Caco-2 (cell line): Measurements from ENCODE around the gene F2. TPM values are rescaled to one million over a fixed set of nuclear protein-coding genes. Genes with fewer than 3 reads are reported as not detected.
A peak's percentile ranks its signal among the peaks of the same experiment; 100 is the strongest.

ENCODE experiments used
- BruUV-seq: library from RNA; stranded (reverse); fragments of 400-500 nt; replicated peaks from 2 replicates; lab custom pipeline; 2021; lab: Mats Ljungman, UMichigan
- CTCF ChIA-PET: fragments of 300-600 bp; sonication (Branson Sonifier 250); formaldehyde crosslinking; loops from one replicate; lab custom pipeline; 2022; ENCODE audit warnings: antibody characterized with exemption; lab: Charles Lee
- POLR2A ChIA-PET: fragments of 300-600 bp; sonication (Branson Sonifier 250); formaldehyde crosslinking; loops from one replicate; lab custom pipeline; 2022; ENCODE audit warnings: antibody characterized with exemption; lab: Charles Lee
- DNase-seq, 2 experiments: peaks; one replicate each; pipeline versions ENCODE4 v3.0.0 to v3.0.0-alpha.2; 2020 to 2022
- H3K27me3 ChIP-seq: replicated peaks from 2 replicates; pipeline ENCODE4 v1.6.0; 2011; ENCODE audit warnings: low read length; ENCODE audit not compliant: control insufficient read depth, insufficient read depth
- H3K36me3 ChIP-seq: 2 replicates; pipeline ENCODE4 v1.5.1; 2011; ENCODE audit warnings: low read length; ENCODE audit not compliant: control insufficient read depth, insufficient read depth
- H3K4me1 ChIP-seq: fragments of 250-450 bp; sonication (Bioruptor Pico); 2 replicates; pipeline ENCODE4 v1.5.1; 2020; ENCODE audit warnings: mild to moderate bottlenecking
- H3K4me3 ChIP-seq: 2 replicates; pipeline ENCODE4 v1.5.1; 2011; ENCODE audit warnings: low read depth, mild to moderate bottlenecking, control low read depth, low read length
- H3K9me3 ChIP-seq: fragments of 250-450 bp; sonication (Bioruptor Pico); 2 replicates; pipeline ENCODE4 v1.5.1; 2020; ENCODE audit warnings: mild to moderate bottlenecking, moderate library complexity
- H3K27ac Mint-ChIP-seq: one replicate; pipeline ENCODE4 v1.8.0; 2022; ENCODE audit warnings: mixed read lengths; ENCODE audit not compliant: unreplicated experiment
- H3K27me3 Mint-ChIP-seq: one replicate; pipeline ENCODE4 v1.8.0; 2022; ENCODE audit warnings: mixed read lengths; ENCODE audit not compliant: insufficient read depth, unreplicated experiment
- H3K36me3 Mint-ChIP-seq: one replicate; pipeline ENCODE4 v1.8.0; 2022; ENCODE audit warnings: mild to moderate bottlenecking, mixed read lengths; ENCODE audit not compliant: insufficient read depth, unreplicated experiment
- H3K4me1 Mint-ChIP-seq: one replicate; pipeline ENCODE4 v1.8.0; 2022; ENCODE audit warnings: low read depth, mixed read lengths; ENCODE audit not compliant: unreplicated experiment
- H3K4me3 Mint-ChIP-seq: one replicate; pipeline ENCODE4 v1.8.0; 2022; ENCODE audit warnings: mild to moderate bottlenecking, moderate library complexity, mixed read lengths; ENCODE audit not compliant: unreplicated experiment
- H3K9me3 Mint-ChIP-seq: one replicate; pipeline ENCODE4 v1.8.0; 2022; ENCODE audit warnings: mixed read lengths; ENCODE audit not compliant: unreplicated experiment
- intact Hi-C: fragments of 100-400 bp; cut with micrococcal nuclease; formaldehyde crosslinking; loops from one replicate; pipeline ENCODE4 v1.10.0; 2022; ENCODE audit not compliant: unreplicated experiment
- total RNA-seq: library from RNA; stranded (reverse); gene quantifications from 2 replicates; pipeline ENCODE4 v1.2.3, GENCODE V29; 2022
- TF ChIP-seq, protein P1 (sequence below), 2 experiments: fragments of 200-600 bp in 1 of 2; IDR thresholded peaks; 1 replicate in 1 of 2; 2 replicates in 1 of 2; pipeline versions ENCODE4 v1.5.1 to v1.8.0; 2011 to 2022; ENCODE audit warnings: antibody characterized with exemption in 1 of 2, control low read depth in 1 of 2, inconsistent platforms in 1 of 2, low read depth in 1 of 2, low read length in 1 of 2, mild to moderate bottlenecking in 1 of 2, moderate library complexity in 1 of 2; ENCODE audit not compliant: insufficient read depth in 1 of 2, severe bottlenecking in 1 of 2, unreplicated experiment in 1 of 2

The F2 gene
- total RNA-seq, 1 experiment from 2014 or later = 60.0 TPM

DNA sequence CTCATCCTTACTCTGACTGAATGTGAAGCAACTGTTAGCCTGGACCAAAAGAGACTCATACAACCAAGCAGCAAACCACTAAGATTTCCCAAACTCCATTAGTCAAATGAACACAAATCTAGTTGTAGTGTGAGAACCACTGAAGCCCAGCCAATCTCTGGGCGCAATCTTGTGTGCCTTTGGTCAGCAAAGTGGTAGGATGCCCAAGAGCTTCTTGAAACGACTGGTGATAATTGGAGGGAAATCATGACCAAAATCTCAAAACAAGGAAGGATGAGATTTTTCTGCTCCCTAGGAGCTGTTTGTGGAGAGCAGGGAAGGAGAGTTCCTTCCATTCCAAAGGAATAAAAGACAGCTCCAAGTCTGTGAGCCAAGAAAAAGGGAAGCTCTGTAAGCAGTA lies 24.0 kb downstream of the F2 start:
- Mint-ChIP-seq H3K27ac (no peak overlapping the region), H3K4me1 (no peaks in the 10 kb centered on the region), H3K9me3 (no peaks in the 10 kb centered on the region), H3K36me3 (peaks cover 95% of the 10 kb centered on the region), H3K27me3 (no peaks in the 10 kb centered on the region), H3K4me3 (no peak overlapping the region)
- H3K36me3 ChIP-seq = peaks cover 3% of the 10 kb centered on the region
- no peak for DNase-seq
- BruUV-seq = no TSS peak
- TF ChIP-seq, protein P1, sequence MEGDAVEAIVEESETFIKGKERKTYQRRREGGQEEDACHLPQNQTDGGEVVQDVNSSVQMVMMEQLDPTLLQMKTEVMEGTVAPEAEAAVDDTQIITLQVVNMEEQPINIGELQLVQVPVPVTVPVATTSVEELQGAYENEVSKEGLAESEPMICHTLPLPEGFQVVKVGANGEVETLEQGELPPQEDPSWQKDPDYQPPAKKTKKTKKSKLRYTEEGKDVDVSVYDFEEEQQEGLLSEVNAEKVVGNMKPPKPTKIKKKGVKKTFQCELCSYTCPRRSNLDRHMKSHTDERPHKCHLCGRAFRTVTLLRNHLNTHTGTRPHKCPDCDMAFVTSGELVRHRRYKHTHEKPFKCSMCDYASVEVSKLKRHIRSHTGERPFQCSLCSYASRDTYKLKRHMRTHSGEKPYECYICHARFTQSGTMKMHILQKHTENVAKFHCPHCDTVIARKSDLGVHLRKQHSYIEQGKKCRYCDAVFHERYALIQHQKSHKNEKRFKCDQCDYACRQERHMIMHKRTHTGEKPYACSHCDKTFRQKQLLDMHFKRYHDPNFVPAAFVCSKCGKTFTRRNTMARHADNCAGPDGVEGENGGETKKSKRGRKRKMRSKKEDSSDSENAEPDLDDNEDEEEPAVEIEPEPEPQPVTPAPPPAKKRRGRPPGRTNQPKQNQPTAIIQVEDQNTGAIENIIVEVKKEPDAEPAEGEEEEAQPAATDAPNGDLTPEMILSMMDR (IDR thresholded peaks at IDR 0.05; ENCODE audit: insufficient read depth in 1 of 2, low read depth in 1 of 2, low read length in 1 of 2, severe bottlenecking in 1 of 2, unreplicated experiment in 1 of 2) = no peak
- no peaks in the 10 kb centered on the region for H3K9me3 ChIP-seq
- intact Hi-C loops = no loop called here
- no peaks in the 10 kb centered on the region for H3K4me1 ChIP-seq
- ChIA-PET POLR2A (interaction anchor here (0.5 kb wide), 1 partner anchor 42 kb away, joined by 3 read pairs; the partner anchor contains the start of genes ARHGAP1 and ZNF408), CTCF (no interaction called here)
- H3K27me3 ChIP-seq = no peaks in the 10 kb centered on the region
- H3K4me3 ChIP-seq = no peak overlapping the region

DNA sequence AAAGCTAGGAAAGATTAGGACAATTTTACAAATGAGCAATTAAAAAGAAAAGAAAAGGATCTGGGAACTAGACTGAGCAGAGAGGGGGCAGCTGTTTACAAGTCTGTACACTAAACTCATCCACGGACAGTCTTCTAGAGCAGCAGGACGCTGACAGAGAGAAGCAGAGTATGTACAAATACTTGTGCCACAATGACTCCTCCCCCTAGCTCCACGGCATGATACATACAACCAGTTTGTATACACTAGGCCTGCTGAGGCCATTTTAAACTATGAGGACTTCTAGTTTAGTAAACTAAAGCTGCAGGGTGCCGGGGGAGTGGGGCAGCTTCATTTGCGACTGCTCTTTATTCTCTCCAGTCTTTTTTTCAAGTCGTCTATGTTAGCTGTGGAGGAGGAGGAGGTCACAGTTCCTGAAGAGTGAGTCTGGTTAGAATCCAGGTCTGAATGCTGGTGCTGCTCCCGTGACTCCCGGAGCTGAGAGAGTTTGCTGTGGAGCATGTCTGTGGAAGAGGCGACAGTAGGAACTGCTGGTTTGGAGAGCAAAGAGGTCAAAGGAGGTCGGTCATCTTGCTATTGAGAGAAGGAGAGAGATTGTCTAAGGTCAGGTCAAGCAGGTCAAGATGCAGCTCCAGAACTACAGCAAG lies 24.8 kb downstream of the F2 start:
- H3K27me3 Mint-ChIP-seq = no peaks in the 10 kb centered on the region
- H3K27me3 ChIP-seq = no peaks in the 10 kb centered on the region
- H3K4me1 ChIP-seq = no peaks in the 10 kb centered on the region
- peaks cover 2% of the 10 kb centered on the region for H3K36me3 ChIP-seq
- intact Hi-C loops = no loop called here
- H3K4me3 Mint-ChIP-seq = no peak overlapping the region
- TF ChIP-seq, protein P1 (IDR thresholded peaks at IDR 0.05; ENCODE audit: insufficient read depth in 1 of 2, low read depth in 1 of 2, low read length in 1 of 2, severe bottlenecking in 1 of 2, unreplicated experiment in 1 of 2) = no peak
- DNase-seq = no peak
- no peaks in the 10 kb centered on the region for H3K4me1 Mint-ChIP-seq
- BruUV-seq = TSS peak; percentile 67
- no peaks in the 10 kb centered on the region for H3K9me3 ChIP-seq
- POLR2A ChIA-PET = interaction anchor here (0.5 kb wide), 1 partner anchor 43 kb away, joined by 3 read pairs; the partner anchor contains the start of genes ARHGAP1 and ZNF408
- CTCF ChIA-PET = no interaction called here
- H3K4me3 ChIP-seq = no peak overlapping the region
- H3K36me3 Mint-ChIP-seq = peaks cover 96% of the 10 kb centered on the region
- H3K27ac Mint-ChIP-seq = peak overlapping the region; percentile 2
- H3K9me3 Mint-ChIP-seq = no peaks in the 10 kb centered on the region

DNA sequence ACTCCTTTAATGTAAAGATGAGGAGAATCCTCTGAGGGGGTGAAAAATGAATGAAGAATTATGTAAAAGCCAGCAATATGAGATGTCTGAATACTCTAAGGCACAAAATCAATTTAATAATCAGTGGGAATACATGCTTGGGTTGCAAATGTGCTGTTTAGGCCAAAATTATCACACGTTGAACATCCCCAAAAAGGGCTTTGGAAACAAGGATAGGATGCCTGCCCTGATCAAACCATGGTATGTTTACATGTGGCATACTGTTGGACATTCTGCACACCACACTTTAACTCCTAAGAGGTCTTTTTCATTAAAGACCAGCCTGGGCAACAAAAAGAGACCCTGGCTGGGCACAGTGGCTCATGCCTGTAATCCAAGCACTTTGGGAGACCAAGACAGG lies 26.3 kb downstream of the F2 start:
- TF ChIP-seq, protein P1 (IDR thresholded peaks at IDR 0.05; ENCODE audit: insufficient read depth in 1 of 2, low read depth in 1 of 2, low read length in 1 of 2, severe bottlenecking in 1 of 2, unreplicated experiment in 1 of 2) = no peak
- Histone ChIP-seq H3K27me3 (no peaks in the 10 kb centered on the region), H3K4me1 (peaks cover 6% of the 10 kb centered on the region), H3K4me3 (no peak overlapping the region), H3K9me3 (no peaks in the 10 kb centered on the region), H3K36me3 (peaks cover 5% of the 10 kb centered on the region)
- H3K36me3 Mint-ChIP-seq = peaks cover 96% of the 10 kb centered on the region
- BruUV-seq = no TSS peak
- no peaks in the 10 kb centered on the region for H3K27me3 Mint-ChIP-seq
- ChIA-PET CTCF (no interaction called here), POLR2A (no interaction called here)
- H3K27ac Mint-ChIP-seq = no peak overlapping the region
- peaks cover 6% of the 10 kb centered on the region for H3K4me1 Mint-ChIP-seq
- intact Hi-C loops = no loop called here
- no peak for DNase-seq
- H3K9me3 Mint-ChIP-seq = no peaks in the 10 kb centered on the region
- H3K4me3 Mint-ChIP-seq = no peak overlapping the region
